Endodermal cell (in vitro differentiated cells): ENCODE data around the gene GTF2H3. TPM values are rescaled to one million over a fixed set of nuclear protein-coding genes. Genes with fewer than 3 reads are reported as not detected.

ENCODE experiments used
- DNase-seq: peaks from one replicate; pipeline ENCODE4 v3.0.0-alpha.2; 2017
- H3K27ac ChIP-seq: 2 replicates; pipeline ENCODE4 v1.5.1; 2013; ENCODE audit warnings: mild to moderate bottlenecking, low read depth, low read length, moderate library complexity
- H3K27me3 ChIP-seq: 2 replicates; pipeline ENCODE4 v1.6.1; 2013; ENCODE audit warnings: mild to moderate bottlenecking, low read length, moderate library complexity; ENCODE audit not compliant: insufficient read depth, control insufficient read depth, poor library complexity, severe bottlenecking
- H3K36me3 ChIP-seq: 2 replicates; pipeline ENCODE4 v1.7.0; 2013; ENCODE audit warnings: mild to moderate bottlenecking, low read length, moderate library complexity; ENCODE audit not compliant: control insufficient read depth, insufficient read depth
- H3K4me1 ChIP-seq: one replicate; pipeline ENCODE4 v1.7.0; 2013; ENCODE audit warnings: low read length; ENCODE audit not compliant: control insufficient read depth, insufficient read depth
- H3K4me3 ChIP-seq: 2 replicates; pipeline ENCODE4 v1.5.1; 2013; ENCODE audit warnings: mild to moderate bottlenecking, low read length, moderate library complexity
- H3K9ac ChIP-seq: 2 replicates; pipeline ENCODE4 v1.6.1; 2013; ENCODE audit warnings: mild to moderate bottlenecking, low read length, moderate library complexity; ENCODE audit not compliant: poor library complexity, severe bottlenecking; ENCODE audit errors: extremely low read depth
- H3K9me3 ChIP-seq: 2 replicates; pipeline ENCODE4 v1.6.1; 2013; ENCODE audit warnings: mild to moderate bottlenecking, low read length, moderate library complexity; ENCODE audit not compliant: control insufficient read depth
- H3K27ac Mint-ChIP-seq: 2 replicates; pipeline ENCODE4 v1.8.0; 2020; ENCODE audit warnings: mixed read lengths
- H3K27me3 Mint-ChIP-seq: 2 replicates; pipeline ENCODE4 v1.8.0; 2021; ENCODE audit warnings: mild to moderate bottlenecking, mixed read lengths; ENCODE audit not compliant: insufficient read depth
- H3K36me3 Mint-ChIP-seq: 2 replicates; pipeline ENCODE4 v1.8.0; 2020; ENCODE audit warnings: low read depth, mixed read lengths
- H3K4me1 Mint-ChIP-seq: 2 replicates; pipeline ENCODE4 v1.8.0; 2020; ENCODE audit warnings: mixed read lengths
- H3K4me3 Mint-ChIP-seq: 2 replicates; pipeline ENCODE4 v1.8.0; 2020; ENCODE audit warnings: mild to moderate bottlenecking, moderate library complexity, mixed read lengths
- H3K9me3 Mint-ChIP-seq: 2 replicates; pipeline ENCODE4 v1.8.0; 2020; ENCODE audit warnings: mild to moderate bottlenecking, mixed read lengths
- WGBS, 2 experiments: methylation state at CpG; one replicate each; pipeline versions ENCODE4 v1.1.5 to v1.1.7; 2013; ENCODE audit warnings: missing lambda C conversion rate in 2 of 2, mixed read lengths in 1 of 2; ENCODE audit not compliant: insufficient coverage in 1 of 2, insufficient read length in 1 of 2; 5-methylcytosine and 5-hydroxymethylcytosine counted together
- total RNA-seq, 2 donors: library from RNA; stranded (reverse); fragmentation: NEBNext Ultra II Directional in 1 of 2; extraction: Animal tissue kit (Norgen Biotek cat#: 25700) in 1 of 2; gene quantifications; 2 replicates in 1 of 2; 3 replicates in 1 of 2; pipeline ENCODE4 v1.2.1, GENCODE V29; 2021
- TF ChIP-seq, protein P1 (sequence below): fragments of 200-600 bp; sonication (generic); conservative IDR thresholded peaks from 2 replicates; pipeline ENCODE4 v1.5.0; 2021; ENCODE audit warnings: antibody characterized with exemption, mild to moderate bottlenecking

Gene GTF2H3
- total RNA-seq, 2 donors from 2014 or later: 39.4 to 42.5 TPM

DNA sequence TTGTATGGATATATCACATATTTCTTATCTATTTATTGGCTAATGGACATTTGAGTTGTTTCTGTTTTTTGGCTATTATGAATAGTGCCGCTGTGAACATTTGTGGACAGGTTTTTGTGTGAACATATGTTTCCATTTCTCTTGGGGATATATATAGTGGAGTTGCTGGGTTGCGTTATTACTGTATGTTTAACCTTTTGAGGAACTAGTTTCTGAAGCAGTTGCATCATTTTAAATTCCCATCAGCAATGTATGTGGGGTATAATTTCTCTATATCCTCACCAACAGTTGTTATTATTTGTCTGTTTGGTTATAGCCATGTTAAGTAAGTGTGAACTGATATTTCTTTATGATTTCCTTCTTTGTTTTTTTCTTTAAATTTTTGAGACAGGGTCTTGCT is 48.0 kb downstream of the GTF2H3 start:
- no peaks in the 10 kb centered on the region for H3K4me1 ChIP-seq
- Mint-ChIP-seq H3K27me3 (no peaks in the 10 kb centered on the region), H3K4me1 (no peaks in the 10 kb centered on the region), H3K4me3 (no peak overlapping the region), H3K36me3 (peaks cover 56% of the 10 kb centered on the region), H3K9me3 (no peaks in the 10 kb centered on the region), H3K27ac (no peak overlapping the region)
- DNase-seq: no peak
- WGBS, 2 experiments: 92 to 100% methylated on average over 1 to 2 of the region's 2 CpGs
- TF ChIP-seq, protein P1, sequence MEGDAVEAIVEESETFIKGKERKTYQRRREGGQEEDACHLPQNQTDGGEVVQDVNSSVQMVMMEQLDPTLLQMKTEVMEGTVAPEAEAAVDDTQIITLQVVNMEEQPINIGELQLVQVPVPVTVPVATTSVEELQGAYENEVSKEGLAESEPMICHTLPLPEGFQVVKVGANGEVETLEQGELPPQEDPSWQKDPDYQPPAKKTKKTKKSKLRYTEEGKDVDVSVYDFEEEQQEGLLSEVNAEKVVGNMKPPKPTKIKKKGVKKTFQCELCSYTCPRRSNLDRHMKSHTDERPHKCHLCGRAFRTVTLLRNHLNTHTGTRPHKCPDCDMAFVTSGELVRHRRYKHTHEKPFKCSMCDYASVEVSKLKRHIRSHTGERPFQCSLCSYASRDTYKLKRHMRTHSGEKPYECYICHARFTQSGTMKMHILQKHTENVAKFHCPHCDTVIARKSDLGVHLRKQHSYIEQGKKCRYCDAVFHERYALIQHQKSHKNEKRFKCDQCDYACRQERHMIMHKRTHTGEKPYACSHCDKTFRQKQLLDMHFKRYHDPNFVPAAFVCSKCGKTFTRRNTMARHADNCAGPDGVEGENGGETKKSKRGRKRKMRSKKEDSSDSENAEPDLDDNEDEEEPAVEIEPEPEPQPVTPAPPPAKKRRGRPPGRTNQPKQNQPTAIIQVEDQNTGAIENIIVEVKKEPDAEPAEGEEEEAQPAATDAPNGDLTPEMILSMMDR: no peak
- H3K9ac ChIP-seq: no peak overlapping the region
- H3K9me3 ChIP-seq: no peaks in the 10 kb centered on the region
- no peaks in the 10 kb centered on the region for H3K27me3 ChIP-seq
- H3K4me3 ChIP-seq: no peak overlapping the region
- H3K27ac ChIP-seq: no peak overlapping the region
- peaks cover 37% of the 10 kb centered on the region for H3K36me3 ChIP-seq

DNA sequence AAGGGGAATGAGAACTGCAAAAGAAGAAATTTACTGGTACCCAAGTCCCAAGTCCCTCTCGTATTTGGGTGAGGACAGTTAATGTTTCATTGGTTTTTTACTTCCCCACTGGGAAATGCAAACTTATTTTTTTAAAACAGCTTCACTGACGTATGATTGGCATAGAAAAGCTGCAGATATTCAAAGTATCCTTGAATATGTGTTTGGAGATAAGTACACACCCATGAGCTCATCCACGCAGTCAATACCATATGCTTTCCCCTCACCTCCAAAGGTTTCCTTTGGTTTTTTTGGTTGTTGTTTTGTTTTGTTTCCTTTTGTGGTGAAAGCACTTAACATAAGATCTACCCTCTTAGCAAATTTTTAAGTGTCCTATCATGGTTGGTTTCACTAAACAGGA is 50.3 kb downstream of the GTF2H3 start:
- Mint-ChIP-seq H3K27ac (no peak overlapping the region), H3K27me3 (no peaks in the 10 kb centered on the region), H3K9me3 (no peaks in the 10 kb centered on the region), H3K4me3 (no peak overlapping the region), H3K36me3 (peaks cover 46% of the 10 kb centered on the region), H3K4me1 (no peaks in the 10 kb centered on the region)
- Histone ChIP-seq H3K27ac (no peak overlapping the region), H3K9me3 (no peaks in the 10 kb centered on the region), H3K36me3 (peaks cover 37% of the 10 kb centered on the region), H3K4me1 (no peaks in the 10 kb centered on the region), H3K9ac (no peak overlapping the region), H3K27me3 (no peaks in the 10 kb centered on the region), H3K4me3 (no peak overlapping the region)
- 94 to 100% methylated on average over 1 to 2 of the region's 3 CpGs for whole genome bisulfite sequencing, 2 experiments
- DNase-seq: no peak
- TF ChIP-seq, protein P1: no peak

DNA sequence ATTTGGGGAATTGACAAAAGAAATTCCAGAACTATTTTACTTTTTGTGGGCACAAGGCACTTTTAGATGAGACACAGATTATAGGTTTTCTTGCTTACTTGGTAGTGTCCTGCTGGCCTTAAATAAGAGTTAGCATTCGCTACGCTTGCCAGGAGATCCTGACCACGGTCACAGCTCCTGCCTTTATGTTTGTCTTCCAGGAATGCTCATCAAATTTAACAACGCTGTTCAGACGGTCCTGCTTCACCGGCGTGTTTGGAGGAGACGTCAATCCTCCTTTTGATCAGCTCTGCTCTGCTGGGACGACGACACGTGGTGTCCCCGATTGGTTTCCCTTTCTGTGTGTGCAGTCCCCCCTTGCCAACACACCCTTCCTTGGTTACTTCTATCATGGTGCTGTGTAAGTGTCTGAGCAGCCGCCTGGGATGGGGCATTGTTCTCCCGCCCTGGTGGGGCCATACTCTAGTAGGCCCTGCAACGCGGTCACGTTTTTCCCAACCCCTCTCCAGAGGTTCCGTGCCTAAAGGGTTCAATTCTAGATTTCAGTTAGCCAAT is 53.1 kb downstream of the GTF2H3 start:
- Mint-ChIP-seq H3K4me1 (no peaks in the 10 kb centered on the region), H3K27ac (no peak overlapping the region), H3K9me3 (no peaks in the 10 kb centered on the region), H3K36me3 (peaks cover 50% of the 10 kb centered on the region), H3K4me3 (no peak overlapping the region), H3K27me3 (no peaks in the 10 kb centered on the region)
- no peaks in the 10 kb centered on the region for H3K9me3 ChIP-seq
- 94 to 97% methylated on average over 15 to 18 of the region's 18 CpGs for WGBS, 2 experiments
- no peaks in the 10 kb centered on the region for H3K27me3 ChIP-seq
- no peaks in the 10 kb centered on the region for H3K4me1 ChIP-seq
- TF ChIP-seq, protein P1: no peak
- DNase-seq: no peak
- H3K27ac ChIP-seq: no peak overlapping the region
- H3K9ac ChIP-seq: no peak overlapping the region
- H3K4me3 ChIP-seq: no peak overlapping the region
- H3K36me3 ChIP-seq: peaks cover 41% of the 10 kb centered on the region
